ENCODE results near the gene ZNF579.

Gene ZNF579

GRCh38 chr19:55563261-55563690, 17.4 kb downstream of the ZNF579 start:
- no peak for DNase-seq

GRCh38 chr19:55559684-55560083, 21.0 kb downstream of the ZNF579 start:
- no peak for DNase-seq

GRCh38 chr19:55554741-55555152, 25.9 kb downstream of the ZNF579 start:
- DNase-seq: no peak

GRCh38 chr19:55554302-55554701, 26.3 kb downstream of the ZNF579 start:
- no peak for DNase-seq

GRCh38 chr19:55553217-55554182, 27.1 kb downstream of the ZNF579 start:
- no peak for DNase-seq

- DNase-seq: no peak
These were observed 28.0 kb downstream of the ZNF579 start for GRCh38 chr19:55552620-55553019.

GRCh38 chr19:55552206-55552605, 28.4 kb downstream of the ZNF579 start:
- DNase-seq: no peak

GRCh38 chr19:55550321-55550650, 30.4 kb downstream of the ZNF579 start:
- DNase-seq: no peak

- DNase-seq: no peak
These were observed 30.9 kb downstream of the ZNF579 start for GRCh38 chr19:55549500-55550320.

GRCh38 chr19:55546822-55547614, 33.6 kb downstream of the ZNF579 start:
- no peak for DNase-seq

- no peak for DNase-seq
These were observed 34.6 kb downstream of the ZNF579 start for GRCh38 chr19:55546011-55546410.

- DNase-seq: no peak
These were observed 35.2 kb downstream of the ZNF579 start, which contains the start of gene SBK3 for GRCh38 chr19:55545443-55545842. SBK3 (minus strand) TSS chr19:55545543; CDS start chr19:55545543, 0 bp downstream.

- no peak for DNase-seq
These were observed 35.7 kb downstream of the ZNF579 start for GRCh38 chr19:55544776-55545439.

GRCh38 chr19:55544014-55544413, 36.6 kb downstream of the ZNF579 start:
- no peak for DNase-seq

- no peak for DNase-seq
These were observed 37.1 kb downstream of the ZNF579 start for GRCh38 chr19:55543567-55543966.

- no peak for DNase-seq
These were observed 38.3 kb downstream of the ZNF579 start for GRCh38 chr19:55542292-55542855.

- DNase-seq: no peak
These were observed 39.6 kb downstream of the ZNF579 start for GRCh38 chr19:55541091-55541490.

- DNase-seq: no peak
These were observed 40.0 kb downstream of the ZNF579 start for GRCh38 chr19:55540619-55541018.

- DNase-seq: no peak
These were observed 41.3 kb downstream of the ZNF579 start for GRCh38 chr19:55539090-55539984.

- no peak for DNase-seq
These were observed 42.5 kb downstream of the ZNF579 start for GRCh38 chr19:55538132-55538531.

GRCh38 chr19:55537741-55538111, 42.9 kb downstream of the ZNF579 start:
- no peak for DNase-seq
